SK-N-SH (cell line): ENCODE data around the gene DNAJC1. TPM values are rescaled to one million over a fixed set of nuclear protein-coding genes. Genes with fewer than 3 reads are reported as not detected.

Experiments used
- CTCF ChIA-PET: fragments of 300-600, 350-600 bp; formaldehyde crosslinking; extraction: SDS; loops from one replicate; lab custom pipeline; 2021; lab: Yijun Ruan, JAX
- POLR2A ChIA-PET: fragments of 350-600 bp; sonication (Branson Sonifier 250); formaldehyde crosslinking; extraction: SDS; loops from one replicate; lab custom pipeline; 2020; ENCODE audit warnings: antibody characterized with exemption, inconsistent platforms; lab: Yijun Ruan, JAX
- DNase-seq: peaks from one replicate; pipeline ENCODE4 v3.0.0; 2012
- H2AFZ ChIP-seq: fragments of 200-600 bp; sonication (generic); 2 replicates; pipeline ENCODE4 v1.8.1; 2016; ENCODE audit warnings: antibody characterized with exemption, mild to moderate bottlenecking, low read depth
- H3F3A ChIP-seq: fragments of 200-600 bp; sonication (generic); replicated peaks from 2 replicates; pipeline ENCODE3; 2016; ENCODE audit warnings: antibody characterized with exemption, mild to moderate bottlenecking; ENCODE audit not compliant: insufficient read depth
- H3K27ac ChIP-seq, 2 experiments: fragments of 200-500 bp in 1 of 2; fragments of 200-600 bp in 1 of 2; sonication (Bioruptor generic) in 1 of 2; sonication (generic), shearing (Covaris generic) in 1 of 2; 2 replicates each; pipeline versions ENCODE4 v1.5.1 to v1.6.1; 2014 to 2016; ENCODE audit warnings: low read depth in 2 of 2, inconsistent platforms in 1 of 2, low read length in 1 of 2, mild to moderate bottlenecking in 1 of 2, mixed read lengths in 1 of 2
- H3K27me3 ChIP-seq: fragments of 200-600 bp; sonication (generic), shearing (Covaris generic); 2 replicates; pipeline ENCODE4 v1.6.1; 2016; ENCODE audit warnings: mixed run types; ENCODE audit not compliant: insufficient read depth
- H3K36me3 ChIP-seq, 2 experiments: fragments of 200-500 bp in 1 of 2; fragments of 200-600 bp in 1 of 2; sonication (Bioruptor generic) in 1 of 2; sonication (generic) in 1 of 2; replicated peaks in 1 of 2; 2 replicates each; pipeline versions ENCODE3 to v1.5.1; 2014 to 2016; ENCODE audit warnings: low read length in 1 of 2, mild to moderate bottlenecking in 1 of 2; ENCODE audit not compliant: insufficient read depth in 2 of 2, control insufficient read depth in 1 of 2
- H3K4me1 ChIP-seq, 2 experiments: fragments of 200-500 bp in 1 of 2; fragments of 200-600 bp in 1 of 2; sonication (Bioruptor generic) in 1 of 2; sonication (generic), shearing (Covaris generic) in 1 of 2; 2 replicates each; pipeline versions ENCODE4 v1.5.1 to v1.6.1; 2014 to 2016; ENCODE audit warnings: low read depth in 1 of 2, low read length in 1 of 2, mixed run types in 1 of 2; ENCODE audit not compliant: insufficient read depth in 2 of 2, control insufficient read depth in 1 of 2
- H3K4me2 ChIP-seq: fragments of 200-600 bp; sonication (generic), shearing (Covaris generic); 2 replicates; pipeline ENCODE4 v1.6.1; 2017; ENCODE audit warnings: mixed run types
- H3K4me3 ChIP-seq, 2 experiments: fragments of 200-500 bp in 1 of 2; fragments of 200-600 bp in 1 of 2; sonication (Bioruptor generic) in 1 of 2; sonication (generic), shearing (Covaris generic) in 1 of 2; 2 replicates each; pipeline versions ENCODE4 v1.5.1 to v1.8.1; 2014 to 2016; ENCODE audit warnings: low read depth in 2 of 2, inconsistent platforms in 1 of 2, low read length in 1 of 2, mild to moderate bottlenecking in 1 of 2, mixed read lengths in 1 of 2, moderate library complexity in 1 of 2
- H3K79me2 ChIP-seq: fragments of 200-600 bp; sonication (generic); 2 replicates; pipeline ENCODE4 v1.8.1; 2017; ENCODE audit warnings: mild to moderate bottlenecking; ENCODE audit not compliant: insufficient read depth
- H3K9ac ChIP-seq: fragments of 200-600 bp; sonication (generic); 2 replicates; pipeline ENCODE4 v1.6.1; 2017; ENCODE audit warnings: mixed run types
- H3K9me2 ChIP-seq: fragments of 200-600 bp; sonication (generic); 2 replicates; pipeline ENCODE4 v1.6.1; 2017; ENCODE audit warnings: mixed run types
- H3K9me3 ChIP-seq: fragments of 200-600 bp; sonication (generic); 2 replicates; pipeline ENCODE4 v1.6.1; 2017; ENCODE audit warnings: mixed run types, mild to moderate bottlenecking, moderate library complexity
- H4K20me1 ChIP-seq: fragments of 200-600 bp; sonication (generic); 2 replicates; pipeline ENCODE4 v1.6.1; 2017; ENCODE audit warnings: mild to moderate bottlenecking, mixed run types; ENCODE audit not compliant: insufficient read depth
- ELF1 ChIP-seq: IDR thresholded peaks from 2 replicates; pipeline ENCODE4 v1.4.0; 2012
- EP300 ChIP-seq, 2 experiments: IDR thresholded peaks; 2 replicates each; pipeline versions ENCODE4 v1.4.0 to v1.6.1; 2012; ENCODE audit warnings: borderline replicate concordance in 1 of 2, low read depth in 1 of 2, low read length in 1 of 2
- FOSL2 ChIP-seq: IDR thresholded peaks from 2 replicates; pipeline ENCODE4 v1.4.0; 2012; ENCODE audit warnings: low read depth, mild to moderate bottlenecking, moderate library complexity, borderline replicate concordance
- FOXM1 ChIP-seq: IDR thresholded peaks from 2 replicates; pipeline ENCODE4 v1.4.0; 2012; ENCODE audit warnings: low read depth, mild to moderate bottlenecking
- GATA2 ChIP-seq: sonication (generic); formaldehyde crosslinking; IDR thresholded peaks from 2 replicates; pipeline ENCODE4 v1.5.0; 2020; ENCODE audit warnings: mild to moderate bottlenecking, missing genetic modification reagents
- MEF2A ChIP-seq: IDR thresholded peaks from 2 replicates; pipeline ENCODE4 v1.4.0; 2012; ENCODE audit warnings: low read depth, borderline replicate concordance
- MXI1 ChIP-seq: IDR thresholded peaks from 2 replicates; pipeline ENCODE4 v1.6.1; 2012; ENCODE audit warnings: mild to moderate bottlenecking, low read depth, low read length, improper control_type of control experiment
- NFIC ChIP-seq: IDR thresholded peaks from 2 replicates; pipeline ENCODE4 v1.4.0; 2012; ENCODE audit warnings: borderline replicate concordance
- NRF1 ChIP-seq: IDR thresholded peaks from 2 replicates; pipeline ENCODE4 v1.6.1; 2012; ENCODE audit warnings: low read depth, mild to moderate bottlenecking, low read length
- RAD21 ChIP-seq: IDR thresholded peaks from 2 replicates; pipeline ENCODE4 v1.6.1; 2012; ENCODE audit warnings: mild to moderate bottlenecking, low read length
- RFX5 ChIP-seq: IDR thresholded peaks from 2 replicates; pipeline ENCODE4 v1.6.1; 2012; ENCODE audit warnings: mild to moderate bottlenecking, improper control_type of control experiment, low read length
- RXRA ChIP-seq: IDR thresholded peaks from 2 replicates; pipeline ENCODE4 v1.4.0; 2012; ENCODE audit warnings: low read depth, mild to moderate bottlenecking, borderline replicate concordance
- SMC3 ChIP-seq: IDR thresholded peaks from 2 replicates; pipeline ENCODE4 v1.6.1; 2012; ENCODE audit warnings: low read depth, low read length, improper control_type of control experiment
- TAF1 ChIP-seq: IDR thresholded peaks from 2 replicates; pipeline ENCODE4 v1.6.1; 2012; ENCODE audit warnings: low read depth, mild to moderate bottlenecking, low read length, moderate library complexity, borderline replicate concordance
- TEAD4 ChIP-seq: IDR thresholded peaks from 2 replicates; pipeline ENCODE4 v1.4.0; 2012; ENCODE audit warnings: mild to moderate bottlenecking, borderline replicate concordance; ENCODE audit not compliant: insufficient read depth
- USF1 ChIP-seq: IDR thresholded peaks from 2 replicates; pipeline ENCODE4 v1.4.0; 2012; ENCODE audit warnings: low read depth, borderline replicate concordance
- USF2 ChIP-seq: fragments of 150-350 bp; IDR thresholded peaks from 2 replicates; pipeline ENCODE4 v1.6.1; 2017; ENCODE audit warnings: antibody characterized with exemption, low read length, low read depth, borderline replicate concordance
- YY1 ChIP-seq: IDR thresholded peaks from 2 replicates; pipeline ENCODE4 v1.4.0; 2012; ENCODE audit warnings: low read depth, mild to moderate bottlenecking
- WGBS: methylation state at CpG from one replicate; pipeline ENCODE4 v1.1.6; 2017; ENCODE audit warnings: low lambda C conversion rate; 5-methylcytosine and 5-hydroxymethylcytosine counted together
- polyA plus RNA-seq, 3 experiments: library from polyadenylated mRNA; depleted of rRNA; stranded (reverse); fragments of >200 nt; gene quantifications; 2 replicates each; pipeline ENCODE4 v1.2.3, GENCODE V29; 2012
- TF ChIP-seq, protein P1 (sequence below): IDR thresholded peaks from 2 replicates; pipeline ENCODE4 v1.6.1; 2012; ENCODE audit warnings: mild to moderate bottlenecking, low read depth, low read length, moderate library complexity
- TF ChIP-seq, protein P2 (sequence below): fragments of 200-600 bp; sonication (generic); IDR thresholded peaks from 2 replicates; pipeline ENCODE4 v1.6.1; 2017; ENCODE audit warnings: antibody characterized with exemption, mild to moderate bottlenecking, moderate library complexity
- TF ChIP-seq, protein P3 (sequence below): fragments of 150-350 bp; IDR thresholded peaks from 2 replicates; pipeline ENCODE4 v1.6.1; 2016; ENCODE audit warnings: mild to moderate bottlenecking, low read depth, low read length

Gene DNAJC1
- polyA plus RNA-seq, 1 of the 3 experiments (the other 2 are of a cell fraction): 9.3 TPM

DNA sequence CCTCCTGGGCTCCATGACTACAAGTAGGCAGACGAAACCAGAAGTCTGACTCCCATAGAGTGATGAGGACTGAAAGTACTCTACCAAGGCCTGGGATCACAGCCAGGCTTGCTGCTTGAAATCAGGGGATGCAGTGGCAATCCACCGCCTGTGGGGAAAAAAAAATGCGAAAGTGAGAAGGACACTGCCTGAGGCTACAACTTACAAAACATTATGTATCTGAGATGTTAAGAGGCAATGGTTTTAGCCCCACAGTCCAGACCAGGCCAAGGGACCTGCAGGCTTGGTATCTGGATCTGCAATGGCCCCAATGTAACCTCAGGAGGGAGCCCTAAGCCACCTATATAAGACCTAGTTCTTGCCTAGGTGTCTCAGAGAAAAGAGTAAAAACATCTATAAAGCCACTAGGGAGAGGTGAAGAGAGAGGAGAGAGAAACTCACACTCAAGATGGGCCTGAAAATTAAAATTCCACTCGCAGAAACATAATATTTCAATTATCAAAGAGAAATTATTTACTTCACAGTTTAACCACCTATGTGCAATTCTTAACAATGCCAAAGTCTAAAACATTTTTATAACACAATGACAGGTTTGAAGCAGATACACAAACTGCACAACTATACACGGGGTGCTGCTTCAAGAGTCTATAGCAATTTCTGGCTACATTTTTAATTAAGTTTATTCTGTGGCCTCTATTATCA, 13.9 kb downstream of the DNAJC1 start:
- CTCF ChIA-PET: interaction anchor here (0.7 to 1.1 kb wide), 5 partner anchors 13 to 494 kb away, joined by 3 to 4 read pairs (median 3); no protein-coding TSS in a partner anchor
- no peak overlapping the region for H3K4me2 ChIP-seq
- TF ChIP-seq MXI1 (no peak), GATA2 (CRISPR knock-in tag) (no peak), NRF1 (no peak), MEF2A (no peak), EP300 (IDR thresholded peaks at IDR 0.05; ENCODE audit: borderline replicate concordance in 1 of 2, low read depth in 1 of 2, low read length in 1 of 2) (no peak), RXRA (no peak), TAF1 (no peak), ELF1 (no peak), RFX5 (no peak), USF1 (no peak), YY1 (no peak), NFIC (no peak), USF2 (no peak), RAD21 (peak; percentile 84), FOSL2 (no peak), SMC3 (peak; percentile 57), TEAD4 (no peak), FOXM1 (no peak)
- TF ChIP-seq, protein P1, sequence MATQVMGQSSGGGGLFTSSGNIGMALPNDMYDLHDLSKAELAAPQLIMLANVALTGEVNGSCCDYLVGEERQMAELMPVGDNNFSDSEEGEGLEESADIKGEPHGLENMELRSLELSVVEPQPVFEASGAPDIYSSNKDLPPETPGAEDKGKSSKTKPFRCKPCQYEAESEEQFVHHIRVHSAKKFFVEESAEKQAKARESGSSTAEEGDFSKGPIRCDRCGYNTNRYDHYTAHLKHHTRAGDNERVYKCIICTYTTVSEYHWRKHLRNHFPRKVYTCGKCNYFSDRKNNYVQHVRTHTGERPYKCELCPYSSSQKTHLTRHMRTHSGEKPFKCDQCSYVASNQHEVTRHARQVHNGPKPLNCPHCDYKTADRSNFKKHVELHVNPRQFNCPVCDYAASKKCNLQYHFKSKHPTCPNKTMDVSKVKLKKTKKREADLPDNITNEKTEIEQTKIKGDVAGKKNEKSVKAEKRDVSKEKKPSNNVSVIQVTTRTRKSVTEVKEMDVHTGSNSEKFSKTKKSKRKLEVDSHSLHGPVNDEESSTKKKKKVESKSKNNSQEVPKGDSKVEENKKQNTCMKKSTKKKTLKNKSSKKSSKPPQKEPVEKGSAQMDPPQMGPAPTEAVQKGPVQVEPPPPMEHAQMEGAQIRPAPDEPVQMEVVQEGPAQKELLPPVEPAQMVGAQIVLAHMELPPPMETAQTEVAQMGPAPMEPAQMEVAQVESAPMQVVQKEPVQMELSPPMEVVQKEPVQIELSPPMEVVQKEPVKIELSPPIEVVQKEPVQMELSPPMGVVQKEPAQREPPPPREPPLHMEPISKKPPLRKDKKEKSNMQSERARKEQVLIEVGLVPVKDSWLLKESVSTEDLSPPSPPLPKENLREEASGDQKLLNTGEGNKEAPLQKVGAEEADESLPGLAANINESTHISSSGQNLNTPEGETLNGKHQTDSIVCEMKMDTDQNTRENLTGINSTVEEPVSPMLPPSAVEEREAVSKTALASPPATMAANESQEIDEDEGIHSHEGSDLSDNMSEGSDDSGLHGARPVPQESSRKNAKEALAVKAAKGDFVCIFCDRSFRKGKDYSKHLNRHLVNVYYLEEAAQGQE: no peak
- TF ChIP-seq, protein P2, sequence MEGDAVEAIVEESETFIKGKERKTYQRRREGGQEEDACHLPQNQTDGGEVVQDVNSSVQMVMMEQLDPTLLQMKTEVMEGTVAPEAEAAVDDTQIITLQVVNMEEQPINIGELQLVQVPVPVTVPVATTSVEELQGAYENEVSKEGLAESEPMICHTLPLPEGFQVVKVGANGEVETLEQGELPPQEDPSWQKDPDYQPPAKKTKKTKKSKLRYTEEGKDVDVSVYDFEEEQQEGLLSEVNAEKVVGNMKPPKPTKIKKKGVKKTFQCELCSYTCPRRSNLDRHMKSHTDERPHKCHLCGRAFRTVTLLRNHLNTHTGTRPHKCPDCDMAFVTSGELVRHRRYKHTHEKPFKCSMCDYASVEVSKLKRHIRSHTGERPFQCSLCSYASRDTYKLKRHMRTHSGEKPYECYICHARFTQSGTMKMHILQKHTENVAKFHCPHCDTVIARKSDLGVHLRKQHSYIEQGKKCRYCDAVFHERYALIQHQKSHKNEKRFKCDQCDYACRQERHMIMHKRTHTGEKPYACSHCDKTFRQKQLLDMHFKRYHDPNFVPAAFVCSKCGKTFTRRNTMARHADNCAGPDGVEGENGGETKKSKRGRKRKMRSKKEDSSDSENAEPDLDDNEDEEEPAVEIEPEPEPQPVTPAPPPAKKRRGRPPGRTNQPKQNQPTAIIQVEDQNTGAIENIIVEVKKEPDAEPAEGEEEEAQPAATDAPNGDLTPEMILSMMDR: peak; percentile 57
- TF ChIP-seq, protein P3, sequence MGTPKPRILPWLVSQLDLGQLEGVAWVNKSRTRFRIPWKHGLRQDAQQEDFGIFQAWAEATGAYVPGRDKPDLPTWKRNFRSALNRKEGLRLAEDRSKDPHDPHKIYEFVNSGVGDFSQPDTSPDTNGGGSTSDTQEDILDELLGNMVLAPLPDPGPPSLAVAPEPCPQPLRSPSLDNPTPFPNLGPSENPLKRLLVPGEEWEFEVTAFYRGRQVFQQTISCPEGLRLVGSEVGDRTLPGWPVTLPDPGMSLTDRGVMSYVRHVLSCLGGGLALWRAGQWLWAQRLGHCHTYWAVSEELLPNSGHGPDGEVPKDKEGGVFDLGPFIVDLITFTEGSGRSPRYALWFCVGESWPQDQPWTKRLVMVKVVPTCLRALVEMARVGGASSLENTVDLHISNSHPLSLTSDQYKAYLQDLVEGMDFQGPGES: no peak
- no peaks in the 10 kb centered on the region for H3K27me3 ChIP-seq
- POLR2A ChIA-PET: no interaction called here
- no peak overlapping the region for H2AFZ ChIP-seq
- no peaks in the 10 kb centered on the region for H3K9me2 ChIP-seq
- H4K20me1 ChIP-seq: no peaks in the 10 kb centered on the region
- no peak overlapping the region for H3K9ac ChIP-seq
- H3K9me3 ChIP-seq: no peaks in the 10 kb centered on the region
- H3F3A ChIP-seq: peaks cover 8% of the 10 kb centered on the region
- no peak overlapping the region for H3K27ac ChIP-seq
- H3K36me3 ChIP-seq: peaks cover 0 to 2% of the 10 kb centered on the region in 2 experiments
- peaks cover 0 to 3% of the 10 kb centered on the region in 2 experiments; a peak in 2 of 4 replicates for H3K4me1 ChIP-seq
- DNase-seq: peak; percentile 62
- H3K4me3 ChIP-seq: 0 out of 4 replicates have a peak overlapping the region, but pooled peaks of 1 of the 2 experiments have one; percentile 5
- H3K79me2 ChIP-seq: peaks cover 28% of the 10 kb centered on the region
- WGBS: 70% methylated on average over 5 of the region's 5 CpGs
